ENCODE data around the gene MYCN.
"Not testable (repeated sequence)": the region's sequence is repeated elsewhere in the genome, so short reads cannot be mapped to it uniquely, and the experiment has no call there.

Gene MYCN

GRCh38 chr2:15945909-15946705 is 5.8 kb downstream of the MYCN start:
- DNase-seq: no peak

- no peak for DNase-seq
These were observed 6.6 kb downstream of the MYCN start for GRCh38 chr2:15946983-15947382.

GRCh38 chr2:15947431-15947830 is 7.1 kb downstream of the MYCN start:
- DNase-seq: no peak

- no peak for DNase-seq
These were observed 8.3 kb downstream of the MYCN start for GRCh38 chr2:15948704-15948957.

GRCh38 chr2:15949126-15949525 is 8.8 kb downstream of the MYCN start:
- no peak for DNase-seq

GRCh38 chr2:15949551-15949950 is 9.2 kb downstream of the MYCN start:
- DNase-seq: no peak

GRCh38 chr2:15950088-15950952 is 10.0 kb downstream of the MYCN start:
- DNase-seq: no peak

GRCh38 chr2:15951936-15952335 is 11.6 kb downstream of the MYCN start:
- not testable (repeated sequence) for DNase-seq

GRCh38 chr2:15952451-15953146 is 12.2 kb downstream of the MYCN start:
- DNase-seq: no peak

GRCh38 chr2:15953147-15953630 is 12.8 kb downstream of the MYCN start:
- no peak for DNase-seq

GRCh38 chr2:15953891-15954680 is 13.7 kb downstream of the MYCN start:
- no peak for DNase-seq

GRCh38 chr2:15954761-15955160 is 14.4 kb downstream of the MYCN start:
- DNase-seq: no peak

GRCh38 chr2:15955232-15955988 is 15.1 kb downstream of the MYCN start:
- DNase-seq: no peak

- DNase-seq: no peak
These were observed 15.9 kb downstream of the MYCN start for GRCh38 chr2:15956230-15956629.

- DNase-seq: no peak
These were observed 16.7 kb downstream of the MYCN start for GRCh38 chr2:15956751-15957736.

- no peak for DNase-seq
These were observed 17.7 kb downstream of the MYCN start for GRCh38 chr2:15957881-15958713.

GRCh38 chr2:15959331-15960153 is 19.2 kb downstream of the MYCN start:
- DNase-seq: no peak

GRCh38 chr2:15960154-15960520 is 19.8 kb downstream of the MYCN start:
- DNase-seq: not testable (repeated sequence)

All from SIG-M5 (cell line).